ENCODE data around the gene GABARAP.

GABARAP gene

GRCh38 chr17:7191069-7191468, 51.2 kb downstream of the GABARAP start:
- no peak overlapping the region for H3K4me3 ChIP-seq (ENCODE audit: low read depth, low read length)
- no peak for DNase-seq (ENCODE audit: low read depth)
- TF ChIP-seq, protein P1, sequence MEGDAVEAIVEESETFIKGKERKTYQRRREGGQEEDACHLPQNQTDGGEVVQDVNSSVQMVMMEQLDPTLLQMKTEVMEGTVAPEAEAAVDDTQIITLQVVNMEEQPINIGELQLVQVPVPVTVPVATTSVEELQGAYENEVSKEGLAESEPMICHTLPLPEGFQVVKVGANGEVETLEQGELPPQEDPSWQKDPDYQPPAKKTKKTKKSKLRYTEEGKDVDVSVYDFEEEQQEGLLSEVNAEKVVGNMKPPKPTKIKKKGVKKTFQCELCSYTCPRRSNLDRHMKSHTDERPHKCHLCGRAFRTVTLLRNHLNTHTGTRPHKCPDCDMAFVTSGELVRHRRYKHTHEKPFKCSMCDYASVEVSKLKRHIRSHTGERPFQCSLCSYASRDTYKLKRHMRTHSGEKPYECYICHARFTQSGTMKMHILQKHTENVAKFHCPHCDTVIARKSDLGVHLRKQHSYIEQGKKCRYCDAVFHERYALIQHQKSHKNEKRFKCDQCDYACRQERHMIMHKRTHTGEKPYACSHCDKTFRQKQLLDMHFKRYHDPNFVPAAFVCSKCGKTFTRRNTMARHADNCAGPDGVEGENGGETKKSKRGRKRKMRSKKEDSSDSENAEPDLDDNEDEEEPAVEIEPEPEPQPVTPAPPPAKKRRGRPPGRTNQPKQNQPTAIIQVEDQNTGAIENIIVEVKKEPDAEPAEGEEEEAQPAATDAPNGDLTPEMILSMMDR (IDR thresholded peaks at IDR 0.05; ENCODE audit: insufficient read depth, low read depth, low read length, missing control alignments): no peak

DNA sequence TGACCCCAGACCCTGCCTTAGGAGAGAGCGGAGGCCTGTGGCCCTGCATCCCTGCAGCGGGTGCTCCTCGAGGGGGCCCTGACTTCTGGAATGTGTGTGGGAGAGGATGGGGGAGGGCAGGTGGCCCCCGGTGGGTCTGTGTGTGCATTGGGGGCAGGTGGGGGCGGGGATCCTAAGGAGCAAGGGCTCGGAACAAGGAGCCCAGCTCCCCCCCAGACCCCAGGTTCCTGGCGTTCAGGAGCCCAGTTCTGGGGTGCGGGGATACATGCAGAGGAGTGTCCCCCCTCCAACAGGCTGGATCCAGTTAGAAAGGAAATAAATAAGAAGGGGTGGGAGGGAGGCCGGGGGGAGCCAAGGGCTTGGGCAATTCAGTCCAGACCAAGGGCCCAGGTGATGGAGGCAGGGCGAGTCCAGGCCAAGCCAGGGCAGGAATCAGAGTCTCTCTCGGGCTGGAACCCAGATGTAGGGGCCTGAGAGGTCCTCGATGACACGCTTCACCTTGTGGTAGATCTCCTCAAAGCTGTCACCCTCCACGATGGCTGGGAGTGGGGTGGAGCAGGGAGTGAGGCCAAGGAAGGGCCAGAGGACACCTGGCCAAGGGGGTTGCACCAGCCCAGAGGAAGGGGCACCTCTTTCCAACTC, 51.9 kb downstream of the GABARAP start:
- no peak overlapping the region for H3K4me3 ChIP-seq (ENCODE audit: low read depth, low read length)
- DNase-seq (ENCODE audit: low read depth): no peak
- TF ChIP-seq, protein P1 (IDR thresholded peaks at IDR 0.05; ENCODE audit: insufficient read depth, low read depth, low read length, missing control alignments): no peak
